K562 (cell line): ENCODE data around the gene NDUFAF4. TPM values are rescaled to one million over a fixed set of nuclear protein-coding genes. Genes with fewer than 3 reads are reported as not detected.
A peak's percentile ranks its signal among the peaks of the same experiment; 100 is the strongest.

Experiments
- ATAC-seq: fragments of 200-7000 bp; cut with Tn5 transposase; 3 replicates; pipeline ENCODE4 v1.9.1; 2020; ENCODE audit warnings: moderate library complexity
- BruUV-seq: library from RNA; stranded (reverse); fragments of 400-500 nt; replicated peaks from 2 replicates; lab custom pipeline; 2021; lab: Mats Ljungman, UMichigan
- CTCF ChIA-PET: fragments of 300-600 bp; formaldehyde crosslinking; extraction: SDS; loops from one replicate; lab custom pipeline; 2021; ENCODE audit warnings: low intra/inter-chr PET ratio; lab: Yijun Ruan, JAX
- POLR2A ChIA-PET: fragments of 300-600, 350-650 bp; sonication (Branson Sonifier 250); formaldehyde crosslinking; extraction: SDS; loops from one replicate; lab custom pipeline; 2021; ENCODE audit warnings: antibody characterized with exemption, inconsistent platforms; lab: Yijun Ruan, JAX
- DNase-seq, 4 experiments: peaks; one replicate each; pipeline versions ENCODE4 v3.0.0 to v3.0.0-alpha.2; 2011 to 2018; ENCODE audit warnings: low spot score in 3 of 4, mixed read lengths in 3 of 4; ENCODE audit errors: extremely low read depth in 1 of 4
- FAIRE-seq: peaks from 2 replicates; lab custom pipeline; 2011; peaks lifted over from hg19 to GRCh38; lab: Jason Lieb, UNC
- H2AFZ ChIP-seq: 2 replicates; pipeline ENCODE4 v1.6.0; 2011; ENCODE audit warnings: low read depth, low read length, control low read depth, inconsistent platforms
- H3K27ac ChIP-seq: fragments of 200-600 bp; 3 replicates; pipeline ENCODE4 v1.8.0; 2011; ENCODE audit warnings: low read depth, mild to moderate bottlenecking, control low read depth, inconsistent platforms, low read length, moderate library complexity, mixed read lengths; ENCODE audit errors: extremely low read depth
- H3K27me3 ChIP-seq, 2 experiments: fragments of 300-600 bp in 1 of 2; 2 replicates in 1 of 2; 3 replicates in 1 of 2; pipeline versions ENCODE4 v1.6.0 to v1.8.0; 2011; ENCODE audit warnings: inconsistent platforms in 2 of 2, low read length in 2 of 2, mild to moderate bottlenecking in 1 of 2, mixed read lengths in 1 of 2, moderate library complexity in 1 of 2; ENCODE audit not compliant: control insufficient read depth in 2 of 2, insufficient read depth in 2 of 2
- H3K36me3 ChIP-seq: fragments of 300-600 bp; 3 replicates; pipeline ENCODE4 v1.8.0; 2011; ENCODE audit warnings: mild to moderate bottlenecking, low read length, inconsistent platforms; ENCODE audit not compliant: control insufficient read depth, insufficient read depth
- H3K4me1 ChIP-seq, 2 experiments: fragments of 200-600 bp in 1 of 2; replicated peaks in 1 of 2; 2 replicates in 1 of 2; 3 replicates in 1 of 2; pipeline versions ENCODE4 v1.5.1 to v1.8.0; 2011; ENCODE audit warnings: inconsistent platforms in 2 of 2, low read length in 2 of 2, mild to moderate bottlenecking in 1 of 2, mixed read lengths in 1 of 2, moderate library complexity in 1 of 2; ENCODE audit not compliant: control insufficient read depth in 2 of 2, insufficient read depth in 2 of 2
- H3K4me2 ChIP-seq: 2 replicates; pipeline ENCODE4 v1.6.1; 2011; ENCODE audit warnings: low read length, control low read depth, inconsistent platforms, mixed read lengths; ENCODE audit not compliant: insufficient read depth
- H3K4me3 ChIP-seq: fragments of 200-600 bp; sonication (generic), shearing (Covaris generic); 2 replicates; pipeline ENCODE4 v1.5.1; 2016; ENCODE audit warnings: control low read depth, inconsistent platforms
- H3K79me2 ChIP-seq: fragments of 200-600 bp; 3 replicates; pipeline ENCODE4 v1.8.0; 2011; ENCODE audit warnings: low read length, inconsistent platforms; ENCODE audit not compliant: control insufficient read depth, insufficient read depth
- H3K9ac ChIP-seq, 2 experiments: 2 replicates each; pipeline versions ENCODE4 v1.6.0 to v1.6.1; 2011; ENCODE audit warnings: low read depth in 2 of 2, low read length in 2 of 2, control low read depth in 1 of 2, inconsistent platforms in 1 of 2, mild to moderate bottlenecking in 1 of 2, mixed read lengths in 1 of 2; ENCODE audit not compliant: insufficient read depth in 1 of 2
- H3K9me1 ChIP-seq: one replicate; pipeline ENCODE4 v1.6.0; 2011; ENCODE audit warnings: inconsistent platforms, mild to moderate bottlenecking, low read length, moderate library complexity; ENCODE audit not compliant: control insufficient read depth, insufficient read depth
- H3K9me3 ChIP-seq: replicated peaks from 2 replicates; pipeline ENCODE4 v1.5.1; 2011; ENCODE audit warnings: low read depth, low read length, inconsistent platforms; ENCODE audit not compliant: control insufficient read depth, insufficient read depth
- H4K20me1 ChIP-seq: replicated peaks from 2 replicates; pipeline ENCODE4 v1.6.1; 2011; ENCODE audit warnings: low read length, inconsistent platforms, mixed read lengths; ENCODE audit not compliant: control insufficient read depth, insufficient read depth
- DNMT1 ChIP-seq: fragments of 450-650 bp; IDR thresholded peaks from 2 replicates; pipeline ENCODE4 v1.6.1; 2016; ENCODE audit warnings: antibody characterized with exemption, mild to moderate bottlenecking
- KDM5B ChIP-seq: fragments of 200-600 bp; sonication (generic); IDR thresholded peaks from 2 replicates; pipeline ENCODE4 v1.6.1; 2012; ENCODE audit warnings: low read depth, mild to moderate bottlenecking, moderate library complexity, low read length, control low read depth, inconsistent platforms; ENCODE audit not compliant: insufficient replicate concordance
- NRF1 ChIP-seq, 2 experiments: fragments of 450-650 bp; IDR thresholded peaks in 1 of 2; conservative IDR thresholded peaks in 1 of 2; 2 replicates each; pipeline ENCODE4 v1.6.1; 2014; ENCODE audit warnings: mild to moderate bottlenecking in 2 of 2
- POLR2H ChIP-seq: IDR thresholded peaks from 2 replicates; pipeline ENCODE4 v1.6.1; 2016; ENCODE audit warnings: missing genetic modification characterization, low read depth, mild to moderate bottlenecking, control low read depth, missing compliant biosample characterization, moderate library complexity
- TAF1 ChIP-seq: IDR thresholded peaks from 2 replicates; pipeline ENCODE4 v1.6.1; 2011; ENCODE audit warnings: mild to moderate bottlenecking, low read length, moderate library complexity; ENCODE audit not compliant: insufficient read depth, control insufficient read depth, severe bottlenecking; ENCODE audit errors: extremely low read depth
- TGIF2 ChIP-seq: sonication (generic); formaldehyde crosslinking; IDR thresholded peaks from 2 replicates; pipeline ENCODE4 v1.8.1; 2022; ENCODE audit warnings: mild to moderate bottlenecking, missing genetic modification reagents, moderate library complexity
- ZNF133 ChIP-seq: fragments of 250-450 bp; sonication (Bioruptor Pico); IDR thresholded peaks from 2 replicates; pipeline ENCODE4 v1.4.0; 2020; ENCODE audit warnings: mild to moderate bottlenecking
- ZNF77 ChIP-seq: fragments of 250-450 bp; sonication (Bioruptor Pico); IDR thresholded peaks from 2 replicates; pipeline ENCODE4 v1.5.0; 2020
- WGBS: fragments of 100-300 bp; shearing (Covaris generic); methylation state at CpG from one replicate; pipeline ENCODE4 v1.1.6; 2016; ENCODE audit warnings: low coverage, mixed read lengths; ENCODE audit not compliant: insufficient coverage; ENCODE audit errors: missing lambda C conversion rate; 5-methylcytosine and 5-hydroxymethylcytosine counted together
- in situ Hi-C: fragments of 300-500 bp; cut with MboI; formaldehyde crosslinking; loops from 4 replicates; pipeline ENCODE4 v1.15.0; 2018; ENCODE audit warnings: inconsistent platforms, mixed read lengths
- intact Hi-C: fragments of 100-400 bp; cut with micrococcal nuclease; formaldehyde crosslinking; loops from 2 replicates; pipeline ENCODE4 v1.14.2; 2022
- polyA plus RNA-seq, 8 experiments: library from polyadenylated mRNA; depleted of rRNA in 4 of 8; stranded (reverse) in 5 of 8; unstranded in 3 of 8; fragments of >200 nt; fragmentation: Nextera tagmentation in 2 of 8; fragmentation: Illumina TruSeq in 1 of 8; extraction: Ambion mirVana in 2 of 8; extraction: Trizol in 1 of 8; gene quantifications; 2 replicates each; pipeline versions ENCODE4 v1.2.1 to v1.2.3, GENCODE V29; 2011 to 2014; ENCODE audit warnings: inconsistent platforms in 1 of 8, missing spikeins in 1 of 8
- total RNA-seq, 7 experiments: library from RNA; depleted of rRNA in 6 of 7; stranded (reverse); fragments of >200 nt in 6 of 7; fragmentation: Illumina TruSeq in 2 of 7; extraction: Trizol in 2 of 7; gene quantifications; 2 replicates each; pipeline versions ENCODE4 v1.2.1 to v1.2.3, GENCODE V29; 2011 to 2021; ENCODE audit warnings: low replicate concordance in 1 of 7
- TF ChIP-seq, protein P1 (sequence below): sonication (generic); formaldehyde crosslinking; IDR thresholded peaks from 2 replicates; pipeline ENCODE4 v1.9.0; 2022; ENCODE audit warnings: mild to moderate bottlenecking, missing genetic modification reagents
- TF ChIP-seq, protein P2 (sequence below): fragments of 450-650 bp; IDR thresholded peaks from 2 replicates; pipeline ENCODE4 v1.6.1; 2017; ENCODE audit warnings: antibody characterized with exemption, mild to moderate bottlenecking
- TF ChIP-seq, protein P3 (sequence below): sonication (generic); formaldehyde crosslinking; IDR thresholded peaks from 2 replicates; pipeline ENCODE4 v1.8.0; 2022; ENCODE audit warnings: missing genetic modification reagents, mild to moderate bottlenecking, moderate library complexity, borderline replicate concordance

Gene NDUFAF4
- total and polyA plus RNA-seq, 9 of the 15 experiments (the other 6 are each of a cell fraction or from before 2014, with no cell fraction given), result 45.0 to 418 (median 136) TPM

DNA sequence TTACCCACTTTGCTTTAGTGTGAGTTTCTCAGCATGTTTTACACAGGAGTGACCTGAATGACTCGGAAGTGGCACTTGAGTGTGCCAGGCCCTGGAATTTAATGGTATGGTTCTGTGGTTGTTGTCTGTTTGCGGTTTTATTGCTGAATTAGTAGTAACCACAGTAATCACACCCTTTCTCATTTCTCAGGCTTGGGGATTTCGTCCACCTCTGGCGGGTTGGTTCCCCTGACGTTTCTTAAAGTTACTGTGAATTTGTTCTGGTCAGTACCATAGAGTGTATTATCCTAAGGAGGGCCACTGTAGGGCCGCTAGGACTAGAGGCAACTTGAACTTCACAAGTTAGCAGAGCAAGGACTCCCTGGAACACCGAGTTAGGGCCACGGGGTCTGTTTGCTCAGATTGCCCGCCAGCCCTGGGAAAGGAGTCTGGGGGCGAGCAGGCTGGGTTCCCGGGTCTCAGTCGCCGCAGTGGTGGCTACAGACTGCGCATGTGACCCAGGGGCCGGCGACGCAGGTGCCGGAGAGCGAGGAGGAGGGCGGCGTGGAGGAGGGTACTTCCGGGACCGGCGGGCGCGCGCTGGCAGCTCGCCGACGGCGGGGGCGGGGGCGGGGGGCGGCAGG lies 26.3 kb upstream of the NDUFAF4 start:
- CTCF ChIA-PET, result no interaction called here
- peak overlapping the region; percentile 91 for H3K4me2 ChIP-seq
- in situ Hi-C loops, result no loop called here
- H3K9me1 ChIP-seq, result no peaks in the 10 kb centered on the region
- FAIRE-seq, result no peak
- H3K27ac ChIP-seq, result peak overlapping the region; percentile 90
- BruUV-seq, result TSS peak; percentile 96
- intact Hi-C loops, result loop anchor here (10.0 kb wide), 2 partner anchors 399 to 1409 kb away; partner anchors contain the start of gene UFL1
- H3K9me3 ChIP-seq, result no peaks in the 10 kb centered on the region
- H3K4me3 ChIP-seq, result peak overlapping the region; percentile 48
- no peaks in the 10 kb centered on the region for H3K36me3 ChIP-seq
- ATAC-seq, result peak; percentile 80
- H3K27me3 ChIP-seq, result no peaks in the 10 kb centered on the region
- H3K4me1 ChIP-seq, result peaks cover 11 to 35% of the 10 kb centered on the region in 2 experiments
- H2AFZ ChIP-seq, result peak overlapping the region; percentile 97
- H3K9ac ChIP-seq, result peak overlapping the region; percentile 84 to 91
- H4K20me1 ChIP-seq, result no peaks in the 10 kb centered on the region
- no peak for DNase-seq
- WGBS, result 8% methylated on average over 15 of the region's 34 CpGs
- POLR2A ChIA-PET, result interaction anchor here (1.2 kb wide), 1 partner anchor 9 kb away, joined by 3 read pairs; no protein-coding TSS in a partner anchor
- H3K79me2 ChIP-seq, result no peaks in the 10 kb centered on the region
- no peak for TF ChIP-seq DNMT1
- TF ChIP-seq POLR2H, result 0 out of 2 replicates have a peak, but pooled peaks have one; percentile 52
- TF ChIP-seq KDM5B, result peak; percentile 2
- TF ChIP-seq ZNF133 (CRISPR knock-in tag), result no peak
- no peak for TF ChIP-seq ZNF77
- TF ChIP-seq TAF1, result peak; percentile 80
- TF ChIP-seq, protein P1, sequence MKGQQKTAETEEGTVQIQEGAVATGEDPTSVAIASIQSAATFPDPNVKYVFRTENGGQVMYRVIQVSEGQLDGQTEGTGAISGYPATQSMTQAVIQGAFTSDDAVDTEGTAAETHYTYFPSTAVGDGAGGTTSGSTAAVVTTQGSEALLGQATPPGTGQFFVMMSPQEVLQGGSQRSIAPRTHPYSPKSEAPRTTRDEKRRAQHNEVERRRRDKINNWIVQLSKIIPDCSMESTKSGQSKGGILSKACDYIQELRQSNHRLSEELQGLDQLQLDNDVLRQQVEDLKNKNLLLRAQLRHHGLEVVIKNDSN (CRISPR knock-in tag), result peak; percentile 73
- TF ChIP-seq, protein P2, sequence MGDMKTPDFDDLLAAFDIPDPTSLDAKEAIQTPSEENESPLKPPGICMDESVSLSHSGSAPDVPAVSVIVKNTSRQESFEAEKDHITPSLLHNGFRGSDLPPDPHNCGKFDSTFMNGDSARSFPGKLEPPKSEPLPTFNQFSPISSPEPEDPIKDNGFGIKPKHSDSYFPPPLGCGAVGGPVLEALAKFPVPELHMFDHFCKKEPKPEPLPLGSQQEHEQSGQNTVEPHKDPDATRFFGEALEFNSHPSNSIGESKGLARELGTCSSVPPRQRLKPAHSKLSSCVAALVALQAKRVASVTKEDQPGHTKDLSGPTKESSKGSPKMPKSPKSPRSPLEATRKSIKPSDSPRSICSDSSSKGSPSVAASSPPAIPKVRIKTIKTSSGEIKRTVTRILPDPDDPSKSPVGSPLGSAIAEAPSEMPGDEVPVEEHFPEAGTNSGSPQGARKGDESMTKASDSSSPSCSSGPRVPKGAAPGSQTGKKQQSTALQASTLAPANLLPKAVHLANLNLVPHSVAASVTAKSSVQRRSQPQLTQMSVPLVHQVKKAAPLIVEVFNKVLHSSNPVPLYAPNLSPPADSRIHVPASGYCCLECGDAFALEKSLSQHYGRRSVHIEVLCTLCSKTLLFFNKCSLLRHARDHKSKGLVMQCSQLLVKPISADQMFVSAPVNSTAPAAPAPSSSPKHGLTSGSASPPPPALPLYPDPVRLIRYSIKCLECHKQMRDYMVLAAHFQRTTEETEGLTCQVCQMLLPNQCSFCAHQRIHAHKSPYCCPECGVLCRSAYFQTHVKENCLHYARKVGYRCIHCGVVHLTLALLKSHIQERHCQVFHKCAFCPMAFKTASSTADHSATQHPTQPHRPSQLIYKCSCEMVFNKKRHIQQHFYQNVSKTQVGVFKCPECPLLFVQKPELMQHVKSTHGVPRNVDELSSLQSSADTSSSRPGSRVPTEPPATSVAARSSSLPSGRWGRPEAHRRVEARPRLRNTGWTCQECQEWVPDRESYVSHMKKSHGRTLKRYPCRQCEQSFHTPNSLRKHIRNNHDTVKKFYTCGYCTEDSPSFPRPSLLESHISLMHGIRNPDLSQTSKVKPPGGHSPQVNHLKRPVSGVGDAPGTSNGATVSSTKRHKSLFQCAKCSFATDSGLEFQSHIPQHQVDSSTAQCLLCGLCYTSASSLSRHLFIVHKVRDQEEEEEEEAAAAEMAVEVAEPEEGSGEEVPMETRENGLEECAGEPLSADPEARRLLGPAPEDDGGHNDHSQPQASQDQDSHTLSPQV, result peak; percentile 79
- peak; percentile 74 to 80 for TF ChIP-seq NRF1 (conservative IDR thresholded peaks at IDR 0.05 in 1 of 2, IDR thresholded peaks at IDR 0.05 in 1 of 2)
- TF ChIP-seq, protein P3, sequence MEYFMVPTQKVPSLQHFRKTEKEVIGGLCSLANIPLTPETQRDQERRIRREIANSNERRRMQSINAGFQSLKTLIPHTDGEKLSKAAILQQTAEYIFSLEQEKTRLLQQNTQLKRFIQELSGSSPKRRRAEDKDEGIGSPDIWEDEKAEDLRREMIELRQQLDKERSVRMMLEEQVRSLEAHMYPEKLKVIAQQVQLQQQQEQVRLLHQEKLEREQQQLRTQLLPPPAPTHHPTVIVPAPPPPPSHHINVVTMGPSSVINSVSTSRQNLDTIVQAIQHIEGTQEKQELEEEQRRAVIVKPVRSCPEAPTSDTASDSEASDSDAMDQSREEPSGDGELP (CRISPR knock-in tag), result peak; percentile 22; the same call in 1 of the 2 replicates
- TF ChIP-seq TGIF2 (CRISPR knock-in tag), result no peak
